GM18507 (cell line): ENCODE data around the gene ALOX15.
A peak's percentile ranks its signal among the peaks of the same experiment; 100 is the strongest.
"Not testable (repeated sequence)": the region's sequence is repeated elsewhere in the genome, so short reads cannot be mapped to it uniquely, and the experiment has no call there.

ENCODE experiments used
- DNase-seq: peaks from one replicate; pipeline ENCODE4 v3.0.0; 2011; ENCODE audit warnings: low read depth; ENCODE audit not compliant: insufficient read length; ENCODE audit errors: extremely low spot score
- FAIRE-seq: peaks from 2 replicates; lab custom pipeline; 2011; peaks lifted over from hg19 to GRCh38; lab: Jason Lieb, UNC

ALOX15 gene

GRCh38 chr17:4655933-4656332 lies 14.5 kb upstream of the ALOX15 start:
- FAIRE-seq, result not testable (repeated sequence)

GRCh38 chr17:4652997-4653396 lies 11.5 kb upstream of the ALOX15 start:
- DNase-seq, result no peak
- FAIRE-seq, result no peak

More at GRCh38 chr17:4655933-4656332, 14.5 kb upstream of the ALOX15 start:
- not testable (repeated sequence) for DNase-seq

GRCh38 chr17:4648741-4649140 lies 7.3 kb upstream of the ALOX15 start:
- FAIRE-seq, result no peak
- no peak for DNase-seq

- no peak for DNase-seq
- FAIRE-seq, result no peak
These were observed 4.2 kb upstream of the ALOX15 start for GRCh38 chr17:4645642-4646041.

GRCh38 chr17:4643676-4644075 lies 2.2 kb upstream of the ALOX15 start:
- DNase-seq, result no peak
- FAIRE-seq, result no peak

- no peak for FAIRE-seq
- no peak for DNase-seq
These were observed 808 bp upstream of the ALOX15 start for GRCh38 chr17:4642286-4642685.

GRCh38 chr17:4640569-4641188 lies 799 bp downstream of the ALOX15 start:
- not testable (repeated sequence) for FAIRE-seq, DNase-seq

GRCh38 chr17:4639301-4640059 lies 2.0 kb downstream of the ALOX15 start:
- not testable (repeated sequence) for FAIRE-seq, DNase-seq

GRCh38 chr17:4638766-4639165 lies 2.7 kb downstream of the ALOX15 start:
- not testable (repeated sequence) for FAIRE-seq, DNase-seq

GRCh38 chr17:4636474-4637100 lies 4.9 kb downstream of the ALOX15 start:
- no peak for FAIRE-seq
- DNase-seq, result no peak

GRCh38 chr17:4635823-4636375 lies 5.6 kb downstream of the ALOX15 start:
- FAIRE-seq, result peak; percentile 98
- peak; percentile 32 for DNase-seq

- DNase-seq, result no peak
- no peak for FAIRE-seq
These were observed 6.5 kb downstream of the ALOX15 start for GRCh38 chr17:4634976-4635375.

GRCh38 chr17:4633643-4634042 lies 7.8 kb downstream of the ALOX15 start:
- no peak for FAIRE-seq

GRCh38 chr17:4632581-4632920 lies 8.9 kb downstream of the ALOX15 start:
- no peak for DNase-seq
- FAIRE-seq, result no peak

More at GRCh38 chr17:4633643-4634042, 7.8 kb downstream of the ALOX15 start:
- no peak for DNase-seq

- no peak for DNase-seq
- no peak for FAIRE-seq
These were observed 9.5 kb downstream of the ALOX15 start for GRCh38 chr17:4631836-4632580.

GRCh38 chr17:4631431-4631830 lies 10.0 kb downstream of the ALOX15 start:
- DNase-seq (no peak), FAIRE-seq (no peak)

GRCh38 chr17:4626734-4627256 lies 14.7 kb downstream of the ALOX15 start:
- FAIRE-seq (no peak), DNase-seq (no peak)

- no peak for DNase-seq
- no peak for FAIRE-seq
These were observed 16.3 kb downstream of the ALOX15 start for GRCh38 chr17:4625181-4625617.

GRCh38 chr17:4624451-4624911 lies 17.0 kb downstream of the ALOX15 start:
- DNase-seq, FAIRE-seq: not testable (repeated sequence)
